ENCODE data around the gene STK39.

Gene STK39

GRCh38 chr2:168182550-168183249 is 64.7 kb downstream of the STK39 start:
- DNase-seq: no peak

DNA sequence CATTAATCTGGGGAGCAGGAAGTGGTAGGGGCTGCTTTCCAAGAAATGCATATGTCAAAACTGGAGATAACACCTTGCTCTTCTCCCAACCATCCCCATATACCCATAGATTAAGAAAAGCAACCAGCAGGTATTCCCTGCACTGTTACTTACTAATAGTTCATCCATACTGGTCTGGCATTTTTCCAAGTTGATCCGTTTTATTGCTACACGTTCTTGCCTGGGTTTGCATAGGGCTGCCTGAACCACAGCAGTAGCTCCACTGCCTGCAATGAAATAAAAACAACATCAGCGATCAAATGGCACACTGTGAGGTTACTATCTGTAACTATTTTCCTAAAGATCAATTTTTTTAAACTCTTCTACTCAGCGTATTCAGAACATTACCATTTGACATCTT is 65.6 kb downstream of the STK39 start:
- DNase-seq: no peak

DNA sequence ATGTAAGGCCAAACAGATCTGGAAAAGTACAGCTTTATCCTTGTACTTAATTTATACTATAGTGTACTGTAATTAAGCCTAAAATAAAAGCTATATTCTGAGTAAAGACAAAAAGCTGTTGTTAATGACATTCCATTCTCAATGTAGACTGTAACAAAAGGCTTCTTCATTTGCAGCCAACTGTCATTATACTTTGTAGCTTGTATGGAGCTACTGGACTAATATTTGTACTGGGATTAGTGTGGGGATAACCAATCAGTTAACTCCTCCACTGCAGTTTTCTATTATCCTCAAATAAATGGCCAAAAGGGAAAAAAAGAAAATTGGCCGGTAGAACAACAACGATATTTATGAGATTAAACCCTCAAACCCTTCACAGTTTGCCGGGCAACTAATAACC is 66.5 kb downstream of the STK39 start:
- no peak for DNase-seq

DNA sequence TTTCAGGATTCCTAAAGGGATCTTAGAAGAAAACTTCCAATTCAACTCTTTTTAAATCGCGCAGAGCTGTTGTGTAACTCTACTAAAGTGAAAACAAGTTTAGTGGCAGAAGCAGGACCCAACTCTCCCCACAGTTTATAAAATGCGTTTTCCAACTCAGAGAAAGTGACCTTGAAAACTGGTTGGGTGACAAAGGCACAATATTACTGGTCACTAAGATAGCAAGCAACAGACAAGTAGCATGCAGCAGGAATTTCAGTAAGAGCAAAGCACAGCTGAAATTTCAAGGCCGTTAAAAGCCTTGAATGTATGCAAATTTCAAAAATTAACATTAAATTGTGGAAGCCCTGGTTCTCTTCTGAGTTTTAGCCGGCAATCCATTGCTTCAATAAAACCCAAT is 66.9 kb downstream of the STK39 start:
- no peak for DNase-seq

GRCh38 chr2:168179592-168179991 is 67.8 kb downstream of the STK39 start:
- no peak for DNase-seq

GRCh38 chr2:168178520-168179324 is 68.7 kb downstream of the STK39 start:
- no peak for DNase-seq

DNA sequence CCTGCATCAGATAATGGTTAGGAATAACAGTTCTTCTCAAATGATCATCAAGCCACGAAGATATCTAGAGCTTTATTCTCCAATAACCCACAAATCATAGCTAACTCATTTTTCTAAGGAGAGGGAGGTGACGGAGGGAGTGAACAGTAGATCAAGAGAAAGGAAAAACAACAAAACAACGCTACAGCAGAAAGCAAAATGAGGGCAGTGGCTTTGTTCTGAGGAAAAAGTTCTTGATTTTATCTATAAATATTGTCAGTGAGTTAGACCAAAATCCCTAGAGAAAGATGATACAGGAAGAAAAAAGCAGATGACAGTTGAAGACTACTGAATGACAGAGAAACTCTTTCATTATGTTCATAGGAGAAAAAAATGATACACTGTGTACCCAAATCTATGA is 71.0 kb downstream of the STK39 start:
- DNase-seq: no peak

DNA sequence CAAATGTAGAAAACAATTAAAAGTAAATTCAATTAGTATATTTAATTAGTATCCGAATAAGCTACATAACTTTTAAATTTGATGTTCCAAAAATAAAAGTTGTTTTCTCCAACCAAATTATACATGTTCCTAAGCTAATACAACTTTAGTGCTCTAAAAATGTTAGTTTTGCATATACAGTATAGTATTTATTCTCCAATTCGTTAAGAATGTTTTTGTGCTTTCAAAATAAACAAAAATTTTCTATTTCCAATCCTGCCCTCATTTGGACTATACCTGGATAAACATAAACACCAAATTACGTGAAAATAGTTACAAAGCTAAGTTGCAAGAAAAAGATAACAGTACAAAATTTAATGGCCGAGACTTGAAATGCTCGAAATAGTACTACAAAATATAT is 71.9 kb downstream of the STK39 start:
- no peak for DNase-seq

DNA sequence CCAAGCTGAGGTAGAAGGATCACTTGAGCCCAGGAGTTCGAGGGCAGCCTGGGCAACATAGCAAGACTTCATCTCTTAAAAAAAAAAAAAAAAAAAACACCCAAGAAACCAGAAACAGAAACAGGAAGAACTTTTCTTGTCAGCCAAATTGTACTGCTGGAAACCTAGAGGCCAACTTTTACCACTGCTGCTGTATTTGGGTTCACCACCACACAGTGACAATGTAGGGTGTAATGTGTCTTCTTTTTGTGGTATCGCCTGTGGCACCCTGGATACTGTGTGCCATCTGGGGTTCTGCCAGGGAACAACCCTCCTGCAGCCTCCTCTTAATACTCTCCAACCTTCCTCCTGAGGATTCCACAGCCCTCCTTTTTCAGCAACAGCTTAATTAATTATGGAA is 72.6 kb downstream of the STK39 start:
- DNase-seq: no peak

DNA sequence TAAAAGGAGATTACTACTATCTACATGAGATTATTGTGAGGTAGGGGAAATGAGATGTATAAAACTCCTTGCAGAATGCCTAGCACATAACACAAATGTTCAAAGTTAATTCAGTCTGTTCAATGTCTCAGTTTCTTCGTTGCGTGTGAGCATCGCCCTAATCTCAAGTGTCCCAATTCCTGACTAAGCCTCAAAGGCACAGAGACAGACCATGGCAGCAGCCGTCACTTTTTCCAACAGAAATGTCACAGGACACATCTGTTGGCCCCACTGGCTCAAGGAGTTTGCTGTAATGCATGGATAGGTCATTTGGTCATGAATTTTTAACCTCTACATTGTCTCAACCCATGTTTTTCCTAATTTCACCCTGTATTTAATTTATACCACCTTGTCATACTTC is 75.3 kb downstream of the STK39 start:
- no peak for DNase-seq

- DNase-seq: no peak
These were observed 76.2 kb downstream of the STK39 start for GRCh38 chr2:168171059-168171762.

- DNase-seq: no peak
These were observed 78.2 kb downstream of the STK39 start for GRCh38 chr2:168169097-168169745.

GRCh38 chr2:168167511-168168263 is 79.7 kb downstream of the STK39 start:
- no peak for DNase-seq

DNA sequence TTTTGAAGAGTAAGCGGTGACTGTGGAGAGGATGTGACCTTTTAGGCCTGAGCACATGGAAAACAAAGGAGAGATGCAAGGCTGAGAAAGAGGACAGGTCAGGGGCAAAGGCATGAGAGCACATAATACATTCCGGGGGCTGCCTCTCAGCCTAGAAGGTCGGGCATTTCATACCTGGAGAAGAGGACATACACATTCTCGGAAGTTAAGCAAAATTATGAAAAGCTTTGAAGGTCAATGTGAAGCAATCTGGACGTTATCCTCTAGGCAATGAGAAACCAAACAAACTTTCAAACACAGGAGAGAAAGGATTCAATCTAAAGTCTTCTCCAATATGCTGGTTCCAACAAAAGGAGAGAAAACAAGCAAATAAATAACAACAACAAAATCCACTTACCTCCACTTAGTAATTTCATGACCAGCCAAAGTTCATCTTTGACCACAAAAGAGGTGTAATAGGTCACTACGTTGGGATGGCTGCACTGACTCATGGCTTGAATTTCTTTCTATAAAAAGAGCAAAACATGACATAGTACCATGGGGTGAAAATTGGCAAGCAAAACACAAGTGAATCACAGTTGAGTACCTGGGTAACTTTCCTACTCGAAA is 80.4 kb downstream of the STK39 start:
- DNase-seq: no peak

DNA sequence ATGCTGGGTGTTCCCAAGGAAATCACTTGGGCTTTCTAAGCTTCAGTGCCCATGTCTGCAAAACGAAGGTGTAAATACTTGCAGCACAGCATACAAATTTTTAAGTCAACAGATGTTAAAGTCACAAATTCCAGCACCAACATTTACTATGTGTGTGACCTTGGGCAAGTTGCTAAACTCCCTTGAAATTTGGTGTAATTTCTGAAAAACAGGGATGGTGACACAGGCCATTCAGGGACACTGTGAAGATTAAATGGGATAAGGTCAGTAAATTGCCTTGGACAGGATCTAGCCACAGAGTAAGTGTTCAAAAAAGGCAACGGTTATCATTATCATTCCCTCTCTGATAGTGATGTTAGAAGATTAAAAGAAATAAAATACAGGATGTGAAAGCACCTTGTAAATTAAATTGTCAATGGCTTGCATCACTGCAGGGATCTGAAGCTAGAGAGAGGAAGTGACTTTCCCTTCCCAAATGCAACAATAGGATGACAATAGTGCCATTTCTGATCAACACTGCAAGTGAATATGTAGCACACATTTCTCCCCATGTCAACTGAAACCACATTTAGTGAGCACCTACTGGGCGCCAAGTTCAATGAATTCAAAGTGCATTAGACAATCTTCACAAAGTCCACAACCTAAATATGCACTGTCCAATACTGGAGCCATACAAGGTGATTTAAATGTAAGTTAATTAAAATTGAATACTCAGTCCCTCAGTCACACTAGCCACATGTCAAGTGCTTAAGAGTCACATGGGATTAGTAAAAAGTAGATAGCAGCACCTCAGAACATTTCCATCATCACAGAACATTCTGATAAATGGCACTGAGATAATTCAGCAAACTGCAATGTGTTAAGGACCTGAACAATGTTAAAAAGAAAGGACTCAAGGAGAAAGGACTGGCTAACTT is 81.2 kb downstream of the STK39 start:
- DNase-seq: no peak

DNA sequence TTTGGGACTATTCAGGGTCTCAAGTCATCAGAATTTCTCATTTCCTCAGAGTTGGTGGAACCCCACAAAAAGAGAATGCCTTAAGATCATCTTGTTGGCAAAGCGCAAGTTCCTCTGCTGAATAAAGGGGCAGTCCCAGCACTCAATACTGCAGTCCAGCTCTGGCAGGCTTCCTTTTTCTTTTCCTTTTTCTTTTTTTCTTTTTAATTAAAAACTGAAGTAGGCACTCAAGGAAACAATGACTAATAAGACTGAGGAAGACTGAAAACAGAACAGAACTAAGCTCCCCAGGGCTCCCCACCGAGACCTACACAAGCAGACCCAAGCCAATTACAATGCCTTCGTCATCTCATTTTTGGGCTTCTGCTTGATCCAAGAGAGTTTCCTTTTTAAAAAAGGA is 82.0 kb downstream of the STK39 start:
- no peak for DNase-seq

- DNase-seq: no peak
These were observed 86.5 kb downstream of the STK39 start for GRCh38 chr2:168160897-168161296.

DNA sequence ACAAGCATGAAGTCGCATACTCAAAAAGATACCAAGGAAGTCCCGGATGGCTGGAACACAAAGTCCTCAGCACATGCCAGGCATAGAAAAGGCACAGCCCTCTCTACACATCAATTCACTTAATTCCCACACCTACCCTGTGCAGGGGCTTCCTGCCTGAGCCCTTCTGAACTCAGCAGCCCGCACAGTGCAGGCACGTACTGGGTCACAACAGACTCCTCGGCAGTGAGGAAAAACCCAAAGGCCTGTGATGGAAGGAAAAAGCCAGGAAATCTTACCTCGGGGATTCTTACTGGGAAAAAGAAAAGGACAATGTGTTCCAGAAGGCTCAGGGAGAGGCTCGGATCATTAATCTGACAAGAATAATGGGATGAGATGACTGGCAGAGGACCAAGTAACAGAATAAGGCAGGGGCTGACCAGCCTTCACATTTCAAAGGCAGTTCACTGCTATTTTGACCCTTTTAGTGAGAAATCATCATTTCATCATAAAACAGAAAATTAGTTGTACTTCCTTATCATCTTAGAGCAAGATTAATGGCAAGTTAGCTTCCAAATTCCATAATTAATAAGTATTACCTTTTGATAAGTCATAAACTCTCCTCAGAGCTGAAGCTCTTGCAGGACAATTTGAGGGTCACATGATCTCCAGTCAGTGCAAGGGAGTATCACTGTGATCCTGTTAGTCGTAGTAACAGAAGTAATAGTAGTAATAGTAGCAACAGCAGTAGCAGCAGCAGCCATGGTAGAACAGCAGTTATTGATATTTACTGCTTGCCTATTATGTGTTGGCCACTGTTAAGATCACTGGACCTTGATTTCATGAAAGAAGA is 87.4 kb downstream of the STK39 start:
- no peak for DNase-seq

GRCh38 chr2:168158586-168158985 is 88.8 kb downstream of the STK39 start:
- no peak for DNase-seq

- DNase-seq: no peak
These were observed 89.5 kb downstream of the STK39 start for GRCh38 chr2:168157926-168158325.
